Measurements from ENCODE around the gene XYLT1.
A peak's percentile ranks its signal among the peaks of the same experiment; 100 is the strongest.

The XYLT1 gene

GRCh38 chr16:17072104-17072503 is 398.7 kb downstream of the XYLT1 start:
- H3K4me1 ChIP-seq (ENCODE audit: insufficient read depth, low read length, poor library complexity, severe bottlenecking) = peaks cover 14% of the 10 kb centered on the region
- TF ChIP-seq EZH2phosphoT487 (IDR thresholded peaks at IDR 0.05; ENCODE audit: borderline replicate concordance) (no peak), CTCF (conservative IDR thresholded peaks at IDR 0.05; ENCODE audit: low read length) (no peak)
- H3K27me3 ChIP-seq (ENCODE audit: insufficient read depth, low read length, poor library complexity, severe bottlenecking) = no peaks in the 10 kb centered on the region
- no peak overlapping the region for H3K4me2 ChIP-seq (ENCODE audit: low read depth, low read length, poor library complexity, severe bottlenecking)
- no peak overlapping the region for H3K9ac ChIP-seq (ENCODE audit: low read depth, low read length, poor library complexity, severe bottlenecking)
- H2AFZ ChIP-seq (ENCODE audit: low read length) = no peak overlapping the region
- H3F3A ChIP-seq (ENCODE audit: low read depth) = no peaks in the 10 kb centered on the region
- no peaks in the 10 kb centered on the region for H3K9me2 ChIP-seq (replicated peaks; ENCODE audit: low read depth, low read length)
- no peaks in the 10 kb centered on the region for H4K20me1 ChIP-seq (ENCODE audit: insufficient read depth, low read length, poor library complexity, severe bottlenecking)
- no peaks in the 10 kb centered on the region for H3K9me3 ChIP-seq (ENCODE audit: insufficient read depth, low read depth, low read length)
- no peaks in the 10 kb centered on the region for H3K79me2 ChIP-seq (ENCODE audit: insufficient read depth, low read length)
- no peaks in the 10 kb centered on the region for H3K36me3 ChIP-seq (ENCODE audit: insufficient read depth, low read length)
- H3K4me3 ChIP-seq (ENCODE audit: low read length, poor library complexity, severe bottlenecking) = no peak overlapping the region

GRCh38 chr16:17070882-17071592 is 399.7 kb downstream of the XYLT1 start:
- H3K36me3 ChIP-seq (ENCODE audit: insufficient read depth, low read length) = no peaks in the 10 kb centered on the region
- H3K4me3 ChIP-seq (ENCODE audit: low read length, poor library complexity, severe bottlenecking) = peak overlapping the region; percentile 24
- H2AFZ ChIP-seq (ENCODE audit: low read length) = no peak overlapping the region

GRCh38 chr16:17069681-17070080 is 401.1 kb downstream of the XYLT1 start:
- peaks cover 14% of the 10 kb centered on the region for H3K4me1 ChIP-seq (ENCODE audit: insufficient read depth, low read length, poor library complexity, severe bottlenecking)
- H3K27me3 ChIP-seq (ENCODE audit: insufficient read depth, low read length, poor library complexity, severe bottlenecking) = no peaks in the 10 kb centered on the region
- H3K4me3 ChIP-seq (ENCODE audit: low read length, poor library complexity, severe bottlenecking) = no peak overlapping the region
- no peaks in the 10 kb centered on the region for H3F3A ChIP-seq (ENCODE audit: low read depth)
- no peak for TF ChIP-seq CTCF (conservative IDR thresholded peaks at IDR 0.05; ENCODE audit: low read length)
- no peak for TF ChIP-seq EZH2phosphoT487 (IDR thresholded peaks at IDR 0.05; ENCODE audit: borderline replicate concordance)
- H3K9ac ChIP-seq (ENCODE audit: low read depth, low read length, poor library complexity, severe bottlenecking) = no peak overlapping the region
- H3K36me3 ChIP-seq (ENCODE audit: insufficient read depth, low read length) = no peaks in the 10 kb centered on the region
- H3K9me3 ChIP-seq (ENCODE audit: insufficient read depth, low read depth, low read length) = no peaks in the 10 kb centered on the region
- no peak overlapping the region for H2AFZ ChIP-seq (ENCODE audit: low read length)
- no peak overlapping the region for H3K4me2 ChIP-seq (ENCODE audit: low read depth, low read length, poor library complexity, severe bottlenecking)
- no peaks in the 10 kb centered on the region for H3K79me2 ChIP-seq (ENCODE audit: insufficient read depth, low read length)
- H4K20me1 ChIP-seq (ENCODE audit: insufficient read depth, low read length, poor library complexity, severe bottlenecking) = no peaks in the 10 kb centered on the region
- no peaks in the 10 kb centered on the region for H3K9me2 ChIP-seq (replicated peaks; ENCODE audit: low read depth, low read length)

More at GRCh38 chr16:17070882-17071592, 399.7 kb downstream of the XYLT1 start:
- no peak for TF ChIP-seq EZH2phosphoT487 (IDR thresholded peaks at IDR 0.05; ENCODE audit: borderline replicate concordance)
- TF ChIP-seq CTCF (conservative IDR thresholded peaks at IDR 0.05; ENCODE audit: low read length) = no peak; the same call in 1 of the 2 replicates
- Histone ChIP-seq H3K4me1 (ENCODE audit: insufficient read depth, low read length, poor library complexity, severe bottlenecking) (peaks cover 14% of the 10 kb centered on the region), H3K9me3 (ENCODE audit: insufficient read depth, low read depth, low read length) (no peaks in the 10 kb centered on the region), H3F3A (ENCODE audit: low read depth) (no peaks in the 10 kb centered on the region), H3K4me2 (ENCODE audit: low read depth, low read length, poor library complexity, severe bottlenecking) (peak overlapping the region; percentile 54), H3K9me2 (replicated peaks; ENCODE audit: low read depth, low read length) (no peaks in the 10 kb centered on the region), H4K20me1 (ENCODE audit: insufficient read depth, low read length, poor library complexity, severe bottlenecking) (no peaks in the 10 kb centered on the region), H3K79me2 (ENCODE audit: insufficient read depth, low read length) (no peaks in the 10 kb centered on the region), H3K27me3 (ENCODE audit: insufficient read depth, low read length, poor library complexity, severe bottlenecking) (no peaks in the 10 kb centered on the region), H3K9ac (ENCODE audit: low read depth, low read length, poor library complexity, severe bottlenecking) (no peak overlapping the region)

All from Loucy (cell line).